HG03135 (cell line): ENCODE measurements around the gene SNTA1.
"Not testable (repeated sequence)": the region's sequence is repeated elsewhere in the genome, so short reads cannot be mapped to it uniquely, and the experiment has no call there.

Experiments
- ATAC-seq: cut with Tn5 transposase; IDR thresholded peaks from one replicate; pipeline ENCODE4 v1.9.1; 2021; ENCODE audit warnings: mild to moderate bottlenecking, moderate library complexity; ENCODE audit not compliant: unreplicated experiment

Gene SNTA1

GRCh38 chr20:33466303-33466646, 22.7 kb upstream of the SNTA1 start:
- no peak for ATAC-seq

- no peak for ATAC-seq
Observed at GRCh38 chr20:33465481-33466302, 22.1 kb upstream of the SNTA1 start.

DNA sequence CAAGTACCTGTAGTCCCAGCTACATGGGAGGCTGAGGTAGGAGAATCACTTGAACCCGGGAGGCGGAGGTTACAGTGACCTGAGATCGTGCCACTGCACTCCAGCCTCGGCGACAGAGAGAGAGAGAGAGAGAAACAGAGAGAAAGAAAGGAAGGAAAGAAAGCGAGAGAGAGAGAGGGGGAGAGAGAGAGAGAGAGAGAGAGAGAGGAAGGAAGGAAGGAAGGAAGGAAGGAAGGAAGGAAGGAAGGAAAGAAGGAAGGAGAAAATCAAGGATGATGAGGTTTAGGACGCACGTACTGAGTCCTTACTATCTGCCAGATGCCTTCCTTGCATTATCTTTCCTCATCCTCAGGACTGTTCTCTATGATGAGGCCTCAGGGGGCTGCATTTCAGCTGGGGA, 21.2 kb upstream of the SNTA1 start:
- not testable (repeated sequence) for ATAC-seq

DNA sequence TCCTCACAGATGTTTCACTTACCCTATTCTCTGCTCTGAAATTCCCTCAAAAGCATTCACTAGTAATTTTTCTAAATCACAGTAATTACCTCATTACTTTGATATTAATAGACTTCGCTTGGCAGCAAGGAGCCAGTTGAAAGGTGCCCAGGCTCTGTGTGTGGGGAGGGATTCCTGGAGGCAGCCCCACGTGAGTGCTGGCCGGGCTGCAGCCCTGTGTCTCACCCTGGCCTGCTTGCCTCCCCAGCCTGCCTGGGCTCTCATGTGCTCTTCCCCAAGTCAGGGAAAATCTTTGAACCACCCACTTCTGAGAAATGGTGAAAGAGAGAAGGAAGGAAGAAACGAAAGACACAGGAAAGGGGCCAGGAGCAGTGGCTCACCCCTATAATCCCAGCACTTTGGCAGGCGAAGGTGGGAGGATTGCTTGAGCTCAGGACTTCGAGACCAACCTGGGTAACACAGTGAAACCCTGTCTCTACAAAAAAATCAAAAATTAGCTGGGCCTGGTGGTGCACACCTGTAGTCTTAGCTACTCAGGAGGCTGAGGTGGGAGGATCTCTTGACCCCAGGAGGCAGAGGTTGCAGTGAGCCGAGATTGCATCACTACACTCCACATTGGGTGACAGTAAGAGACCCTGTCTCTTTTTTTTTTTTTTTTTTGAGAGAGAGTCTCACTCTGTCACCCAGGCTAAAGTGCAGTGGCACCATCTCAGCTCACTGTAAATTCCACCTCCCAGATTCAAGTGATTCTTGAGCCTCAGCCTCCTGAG, 20.0 kb upstream of the SNTA1 start:
- ATAC-seq, result no peak

GRCh38 chr20:33460711-33461110, 17.1 kb upstream of the SNTA1 start:
- ATAC-seq, result no peak

- no peak for ATAC-seq
Observed at GRCh38 chr20:33459599-33459998, 16.0 kb upstream of the SNTA1 start.

GRCh38 chr20:33456916-33457642, 13.5 kb upstream of the SNTA1 start:
- not testable (repeated sequence) for ATAC-seq

DNA sequence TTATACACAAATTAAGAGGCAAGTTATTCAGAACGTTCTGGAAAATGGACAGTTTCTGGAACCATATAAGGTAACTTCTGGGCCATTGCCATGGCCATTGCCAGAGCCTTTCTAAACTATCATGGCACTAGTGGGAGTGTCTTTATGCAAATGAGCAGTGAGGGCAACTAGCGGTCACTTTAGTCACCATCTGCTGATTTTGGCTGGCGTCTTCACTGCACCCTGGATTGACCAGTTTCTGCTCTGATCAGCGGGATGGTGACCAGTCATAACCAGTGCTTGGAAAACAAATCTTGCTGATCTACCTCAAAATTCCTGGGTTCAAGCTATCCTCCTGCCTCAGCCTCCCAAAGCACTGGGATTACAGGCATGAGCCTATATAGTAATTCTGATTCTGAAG, 7.3 kb upstream of the SNTA1 start:
- no peak for ATAC-seq

- no peak for ATAC-seq
Observed at GRCh38 chr20:33445881-33446625, 2.5 kb upstream of the SNTA1 start.

GRCh38 chr20:33444797-33445560, 1.4 kb upstream of the SNTA1 start:
- ATAC-seq, result no peak

- ATAC-seq, result peak; percentile 23
Observed at GRCh38 chr20:33443006-33443511, 504 bp downstream of the SNTA1 start.

DNA sequence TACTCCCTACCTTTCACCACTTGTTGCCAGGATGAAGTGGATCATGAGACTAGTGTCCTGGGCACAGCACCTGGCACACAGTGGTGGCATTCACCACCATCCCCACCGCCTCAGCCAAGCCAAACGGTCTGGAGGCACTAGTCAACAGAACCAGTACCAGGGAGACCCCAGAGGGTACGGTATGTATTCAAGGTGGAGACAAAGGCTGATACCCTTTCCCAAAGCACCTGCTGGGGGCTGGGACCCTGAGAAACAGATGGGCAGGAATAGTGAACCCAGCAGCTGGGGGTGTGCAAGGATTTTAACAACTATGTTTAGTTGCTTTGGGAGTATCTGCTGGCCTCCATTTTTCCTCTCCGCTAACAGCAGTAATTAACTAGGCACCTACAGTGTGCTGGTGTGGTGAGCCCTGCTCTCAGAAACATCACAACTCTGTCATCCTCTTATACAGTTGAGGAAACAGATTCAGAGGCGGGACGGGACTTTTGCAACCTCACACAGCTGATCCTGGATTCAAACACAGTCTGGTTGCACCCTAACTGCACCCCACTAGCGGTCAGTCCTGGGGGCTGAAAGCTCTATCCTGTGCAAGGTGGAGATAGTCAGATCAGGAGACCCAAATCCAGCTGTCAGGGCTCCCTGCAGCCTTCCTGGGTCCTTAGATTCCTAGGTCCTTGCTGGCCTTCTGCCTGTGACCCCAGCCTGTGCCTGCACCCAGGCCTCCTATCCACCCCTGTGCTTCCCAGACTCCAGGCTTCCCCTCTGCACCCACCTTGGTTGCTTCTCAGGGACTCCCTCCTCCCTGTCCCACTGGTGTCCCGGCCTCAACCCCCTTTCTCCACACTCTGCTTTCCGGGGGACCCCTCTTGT, 1.2 kb downstream of the SNTA1 start:
- ATAC-seq, result no peak

GRCh38 chr20:33441142-33441955, 2.2 kb downstream of the SNTA1 start:
- no peak for ATAC-seq

DNA sequence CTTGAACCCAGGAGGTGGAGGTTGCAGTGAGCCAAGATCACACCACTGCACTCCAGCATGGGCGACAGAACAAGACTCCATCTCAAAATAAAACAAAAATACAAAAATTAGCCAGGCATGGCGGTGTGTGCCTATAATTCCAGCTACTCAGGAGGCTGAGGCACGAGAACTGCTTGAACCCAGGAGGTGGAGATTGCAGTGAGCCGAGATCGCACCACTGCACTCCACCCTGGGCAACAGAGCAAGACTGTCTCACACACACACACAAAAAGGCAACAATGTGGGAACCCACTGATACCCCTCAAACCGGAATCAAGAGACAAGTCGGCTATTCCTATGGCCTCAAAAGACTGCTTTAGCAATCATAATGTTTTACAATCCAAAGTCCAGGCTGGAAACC, 3.0 kb downstream of the SNTA1 start:
- ATAC-seq, result not testable (repeated sequence)

DNA sequence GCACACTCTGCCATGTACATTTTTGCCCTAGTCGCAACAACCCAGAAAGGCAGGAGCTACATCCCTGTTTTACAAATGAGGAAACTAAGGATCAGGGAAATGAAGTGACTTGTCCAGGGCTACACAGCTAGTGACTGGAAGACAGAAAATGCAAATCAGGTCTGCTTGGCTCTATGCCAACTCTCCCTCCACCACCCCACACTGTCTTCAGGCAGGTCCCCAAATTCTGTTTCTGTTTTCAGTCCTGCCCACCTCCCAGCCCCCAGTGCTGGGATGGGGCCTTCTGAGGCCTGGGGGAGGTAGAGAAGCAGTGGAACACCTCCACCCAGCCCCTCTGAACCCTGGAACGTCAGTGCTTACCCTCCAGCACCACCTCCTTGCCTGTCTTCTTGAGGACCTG, 5.1 kb downstream of the SNTA1 start:
- ATAC-seq, result no peak

DNA sequence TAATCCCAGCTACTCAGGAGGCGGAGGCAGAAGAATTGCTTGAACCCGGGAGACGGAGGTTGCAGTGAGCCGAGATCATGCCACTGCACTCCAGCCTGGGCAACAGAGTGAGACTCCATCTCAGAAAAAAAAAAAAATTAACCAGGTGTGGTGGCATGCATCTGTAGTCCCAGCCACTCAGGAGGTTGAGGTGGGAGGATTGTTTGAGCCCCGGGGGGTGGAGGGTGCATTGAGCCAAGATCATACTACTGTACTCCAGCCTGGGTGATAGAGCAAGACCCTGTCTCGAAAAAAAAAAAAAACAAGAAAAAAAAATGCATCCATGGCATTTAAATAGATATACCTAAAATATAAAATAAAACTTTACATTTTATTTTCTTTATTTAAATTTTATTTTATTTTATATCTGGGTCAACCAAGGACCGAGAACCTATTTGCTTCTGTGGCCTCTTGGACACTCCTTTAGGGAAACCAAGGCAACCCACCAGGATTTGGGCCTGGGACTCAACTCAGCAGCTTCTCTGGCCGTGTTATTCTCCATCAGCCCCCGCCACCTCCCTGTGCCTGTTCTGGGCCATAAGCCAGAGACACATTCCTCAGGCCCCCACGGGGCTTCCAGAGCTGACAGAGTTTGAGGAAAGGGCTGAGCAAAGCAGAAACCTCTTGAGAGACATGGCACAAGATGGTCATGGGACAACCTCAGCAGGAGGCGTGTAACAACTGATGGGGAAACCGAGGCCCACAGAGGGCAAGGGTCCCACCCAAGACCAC, 6.2 kb downstream of the SNTA1 start:
- ATAC-seq, result no peak

DNA sequence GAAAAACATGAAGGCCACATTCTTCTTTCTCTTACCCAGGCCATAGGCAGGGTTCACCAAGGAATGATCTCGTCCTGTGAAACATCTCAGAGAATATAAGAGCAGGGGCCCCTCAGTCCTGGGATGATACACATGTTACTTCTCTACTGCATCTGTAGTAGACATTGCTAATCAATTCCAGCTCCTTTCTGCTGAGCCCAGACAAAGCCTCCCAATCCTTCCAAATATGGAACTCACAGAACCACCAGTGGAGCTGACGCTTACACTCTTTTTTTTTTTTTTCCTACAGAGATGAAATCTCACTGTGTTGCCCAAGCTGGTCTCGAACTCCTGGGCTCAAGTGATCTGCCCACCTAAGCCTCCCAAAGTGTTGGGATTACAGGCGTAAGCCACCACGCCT, 9.1 kb downstream of the SNTA1 start:
- ATAC-seq, result no peak
